CD4-positive, alpha-beta T cell treated with Interleukin-4 for 4 hours (primary cell): Measurements from ENCODE around the gene VPS29.
"Not testable (repeated sequence)": the region's sequence is repeated elsewhere in the genome, so short reads cannot be mapped to it uniquely, and the experiment has no call there.

ENCODE experiments used
- DNase-seq: peaks from one replicate; pipeline ENCODE4 v3.0.0-alpha.2; 2020

VPS29 gene

DNA sequence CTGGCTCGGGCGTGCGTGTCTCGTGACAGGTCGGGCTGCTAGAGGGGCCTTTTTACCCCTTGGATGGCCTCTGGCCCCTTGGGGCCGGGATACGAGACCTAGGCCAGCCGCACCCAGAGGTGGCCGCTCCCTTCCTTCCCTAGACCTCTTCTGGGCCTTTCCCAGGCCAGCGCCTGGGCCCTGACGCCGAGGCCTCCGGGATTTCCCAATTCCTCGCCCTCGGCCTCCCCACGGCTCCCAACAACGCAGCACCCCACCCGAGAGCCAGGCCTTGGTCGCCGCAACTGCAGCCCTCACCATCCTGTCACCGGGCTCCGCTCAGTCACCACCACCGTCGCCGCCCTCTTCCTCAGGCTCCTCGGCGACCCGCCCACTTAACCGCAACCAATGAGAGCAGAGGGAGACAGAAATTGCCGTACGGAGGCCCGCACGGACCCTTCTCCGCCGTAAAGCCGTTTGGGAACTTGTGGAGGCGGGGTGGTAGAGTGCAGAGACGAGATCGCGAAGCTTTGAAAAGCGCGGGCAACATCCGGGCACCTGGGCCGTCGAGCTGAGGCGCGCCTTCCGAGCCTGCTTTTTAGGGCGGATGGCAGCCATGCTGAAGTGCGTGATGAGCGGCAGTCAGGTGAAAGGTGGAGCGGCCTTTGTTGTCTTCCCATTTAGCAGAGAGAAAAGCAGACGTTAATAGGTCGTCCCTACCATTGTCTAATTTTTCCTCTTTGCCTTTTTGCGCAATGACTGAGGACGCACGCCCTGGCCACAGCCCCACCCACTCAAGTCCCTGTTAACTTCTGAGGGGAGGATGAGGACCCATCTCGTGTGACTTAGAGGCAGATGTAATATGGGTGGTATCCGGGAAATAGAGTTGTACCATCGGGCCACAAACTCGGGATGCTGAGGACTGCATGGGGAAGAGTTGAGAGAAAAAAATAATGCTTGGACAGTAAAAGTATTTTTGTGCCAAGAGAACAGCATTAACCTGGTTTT, at the start of gene VPS29, which contains the start of gene RAD9B:
Gene VPS29 (minus strand): TSS at position 360 of the 987 bp plus-strand sequence. CDS start 60 bp downstream, at position 300.
Gene RAD9B (plus strand): TSS at position 580 of the 987 bp plus-strand sequence. CDS start 7 bp downstream, at position 587.
- DNase-seq = peak; percentile 100

- no peak for DNase-seq
Measured at GRCh38 chr12:110550981-110551380, 49.1 kb upstream of the VPS29 start.

DNA sequence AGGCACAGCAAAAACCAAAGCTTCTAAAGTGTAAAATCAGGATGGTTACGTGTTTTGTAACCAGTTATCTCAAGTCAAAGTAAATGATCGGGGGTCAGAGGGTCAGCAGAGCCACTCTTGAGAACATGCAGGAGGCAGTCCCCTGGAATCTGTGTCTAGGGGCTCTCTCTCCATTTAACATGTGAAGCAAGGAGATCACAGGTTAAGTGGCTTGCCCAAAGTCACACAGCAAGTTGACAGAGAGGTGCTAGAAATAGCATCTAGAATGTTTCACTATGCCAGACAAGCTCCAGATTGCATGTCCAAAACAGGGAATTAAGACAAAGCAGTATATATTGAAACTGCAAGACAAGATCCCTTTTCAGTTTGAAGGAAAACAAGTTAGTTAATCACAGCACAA, 47.8 kb upstream of the VPS29 start:
- DNase-seq = no peak

DNA sequence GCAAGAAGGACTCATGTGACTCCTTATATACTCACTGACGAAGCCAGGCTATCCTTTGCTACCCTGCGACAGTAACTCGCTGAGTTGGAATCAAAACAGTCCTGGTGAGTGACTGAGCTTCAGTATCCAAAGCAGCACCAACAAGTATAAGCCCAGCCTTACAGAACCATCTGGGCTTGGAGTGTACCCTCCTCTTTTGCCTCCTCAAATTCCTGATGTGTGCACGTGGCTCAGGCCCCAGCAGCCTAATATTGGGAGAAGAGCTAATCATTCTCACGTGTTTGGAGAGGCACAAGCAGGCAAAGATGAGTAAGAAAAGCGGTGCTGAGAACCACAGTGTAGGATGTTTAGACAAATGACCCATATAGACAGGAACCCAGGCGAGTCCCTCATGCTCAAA, 46.8 kb upstream of the VPS29 start:
- no peak for DNase-seq

- no peak for DNase-seq
Measured at GRCh38 chr12:110547090-110547489, 45.2 kb upstream of the VPS29 start.

GRCh38 chr12:110546339-110546738, 44.4 kb upstream of the VPS29 start:
- no peak for DNase-seq

DNA sequence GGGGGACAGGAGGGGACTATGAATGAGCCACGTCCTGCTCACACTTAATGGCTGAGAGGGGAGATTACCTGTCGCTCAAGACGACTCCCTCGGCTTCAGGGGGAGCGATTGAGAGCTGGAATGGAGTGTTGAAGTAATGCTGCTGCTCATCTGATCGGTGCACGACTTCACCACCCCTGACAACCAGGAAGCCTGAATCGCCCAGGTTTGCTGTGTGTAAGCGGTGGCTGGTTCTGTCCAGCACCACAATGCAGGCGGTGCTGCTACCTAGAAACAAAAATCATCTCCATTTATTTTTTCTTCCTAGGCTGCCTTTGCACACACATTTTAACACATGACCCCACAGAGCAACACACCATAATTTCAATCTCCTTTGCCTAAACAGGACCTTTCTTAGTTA, 43.9 kb upstream of the VPS29 start:
- no peak for DNase-seq

DNA sequence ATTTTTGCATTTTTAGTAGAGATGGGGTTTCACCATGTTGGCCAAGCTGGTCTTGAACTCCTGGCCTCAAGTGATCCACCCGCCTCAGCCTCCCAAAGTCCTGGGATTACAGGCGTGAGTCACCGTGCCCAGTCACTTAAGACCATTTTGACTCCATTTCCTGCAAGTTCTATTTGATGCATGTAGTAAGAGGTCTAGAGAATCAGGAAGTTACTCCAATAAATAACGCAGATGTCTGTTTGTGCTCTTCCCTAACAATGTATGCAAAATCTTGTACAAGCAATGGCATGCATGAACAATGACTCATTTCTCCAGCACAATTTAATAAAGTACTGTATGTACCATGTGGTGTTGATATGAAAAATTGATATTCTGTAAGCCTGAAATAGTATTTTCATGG, 43.3 kb upstream of the VPS29 start:
- DNase-seq = not testable (repeated sequence)

- DNase-seq = no peak
Measured at GRCh38 chr12:110543965-110544364, 42.1 kb upstream of the VPS29 start.

- no peak for DNase-seq
Measured at GRCh38 chr12:110543252-110543959, 41.5 kb upstream of the VPS29 start.

GRCh38 chr12:110540048-110540447, 38.1 kb upstream of the VPS29 start:
- DNase-seq = no peak

- no peak for DNase-seq
Measured at GRCh38 chr12:110538869-110539622, 37.1 kb upstream of the VPS29 start.

GRCh38 chr12:110537605-110538409, 35.9 kb upstream of the VPS29 start:
- DNase-seq = no peak

DNA sequence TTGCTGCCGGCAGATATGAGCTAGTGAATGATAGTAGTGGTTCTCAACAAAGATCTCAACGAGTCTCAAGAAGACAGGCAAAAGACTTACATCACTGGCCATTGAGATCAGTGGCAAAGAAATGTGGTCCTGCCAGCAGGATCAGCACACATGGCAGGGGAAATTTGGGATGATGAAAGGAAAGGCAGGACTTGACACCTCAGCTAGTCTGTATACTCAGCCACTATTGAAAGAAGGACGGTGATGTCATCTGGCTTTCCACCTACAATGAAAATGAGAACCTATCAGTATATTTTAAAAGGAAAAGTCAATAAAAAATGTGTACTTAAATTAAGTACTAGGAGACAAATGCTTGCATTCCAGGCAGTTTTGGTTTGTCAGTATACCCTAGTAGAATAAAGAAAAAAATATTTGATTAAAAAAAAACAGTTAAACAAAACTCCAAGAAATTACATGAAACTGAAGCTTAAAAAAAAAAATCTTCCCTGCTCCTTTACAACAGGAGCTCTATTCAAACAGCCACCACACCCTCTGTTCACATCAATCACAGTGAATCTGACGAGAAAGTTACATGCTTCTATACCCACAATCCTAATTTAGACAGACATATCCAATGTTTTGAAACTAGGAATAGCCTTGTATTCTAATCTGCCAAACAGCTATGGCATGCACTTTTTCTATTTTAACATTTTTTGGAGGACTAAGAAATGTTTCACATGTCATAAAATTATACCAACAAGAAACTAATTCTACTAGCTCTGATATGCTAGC, 35.1 kb upstream of the VPS29 start:
- DNase-seq = no peak

GRCh38 chr12:110534811-110535210, 32.9 kb upstream of the VPS29 start:
- DNase-seq = no peak

GRCh38 chr12:110533607-110534006, 31.7 kb upstream of the VPS29 start:
- no peak for DNase-seq

DNA sequence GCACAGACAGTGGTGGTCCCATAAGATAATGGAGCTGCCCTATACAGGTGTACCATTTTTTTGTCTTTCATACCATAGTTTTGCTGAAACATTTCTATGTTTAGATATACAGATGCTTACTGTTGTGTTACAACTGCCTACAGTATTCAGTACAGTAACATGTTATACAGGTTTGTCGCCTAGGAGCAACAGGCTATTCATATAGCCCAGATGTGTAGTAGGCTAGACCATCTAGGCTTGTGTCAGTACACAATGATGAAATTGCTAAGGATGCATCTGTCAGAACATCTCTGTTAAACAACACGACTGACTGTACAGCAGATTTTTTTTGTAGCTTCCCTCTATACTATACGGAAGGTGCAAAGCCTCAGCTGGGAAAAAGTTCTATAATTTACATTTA, 30.7 kb upstream of the VPS29 start:
- DNase-seq = no peak

- DNase-seq = no peak
Measured at GRCh38 chr12:110531741-110532333, 29.9 kb upstream of the VPS29 start.

GRCh38 chr12:110530511-110530910, 28.6 kb upstream of the VPS29 start:
- DNase-seq = no peak

- no peak for DNase-seq
Measured at GRCh38 chr12:110528277-110528839, 26.4 kb upstream of the VPS29 start.
